Measurements from ENCODE around the gene SGSH.

DNA sequence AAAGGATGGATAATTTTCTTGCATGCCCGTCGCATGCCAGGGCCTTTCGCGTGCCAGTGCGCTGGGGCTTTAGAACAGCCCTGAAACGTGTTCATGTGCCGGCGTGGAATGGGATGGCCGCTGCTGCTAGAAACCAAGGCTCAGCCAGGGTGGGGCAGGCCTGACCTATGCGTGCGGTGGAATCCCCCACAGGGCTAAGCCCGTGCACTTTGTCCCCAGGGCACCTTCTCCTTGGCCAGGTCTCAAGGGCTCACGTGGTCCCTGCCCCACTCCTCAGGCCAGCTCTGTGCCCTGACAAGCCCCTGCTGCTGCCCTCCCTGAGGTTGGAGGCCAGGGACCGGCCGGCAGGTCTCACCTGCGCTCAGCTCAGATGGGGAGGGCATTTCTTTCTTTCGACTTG is 27.4 kb upstream of the SGSH start:
- TF ChIP-seq POLR2A (IDR thresholded peaks at IDR 0.05), result no peak
- TF ChIP-seq, protein P1, sequence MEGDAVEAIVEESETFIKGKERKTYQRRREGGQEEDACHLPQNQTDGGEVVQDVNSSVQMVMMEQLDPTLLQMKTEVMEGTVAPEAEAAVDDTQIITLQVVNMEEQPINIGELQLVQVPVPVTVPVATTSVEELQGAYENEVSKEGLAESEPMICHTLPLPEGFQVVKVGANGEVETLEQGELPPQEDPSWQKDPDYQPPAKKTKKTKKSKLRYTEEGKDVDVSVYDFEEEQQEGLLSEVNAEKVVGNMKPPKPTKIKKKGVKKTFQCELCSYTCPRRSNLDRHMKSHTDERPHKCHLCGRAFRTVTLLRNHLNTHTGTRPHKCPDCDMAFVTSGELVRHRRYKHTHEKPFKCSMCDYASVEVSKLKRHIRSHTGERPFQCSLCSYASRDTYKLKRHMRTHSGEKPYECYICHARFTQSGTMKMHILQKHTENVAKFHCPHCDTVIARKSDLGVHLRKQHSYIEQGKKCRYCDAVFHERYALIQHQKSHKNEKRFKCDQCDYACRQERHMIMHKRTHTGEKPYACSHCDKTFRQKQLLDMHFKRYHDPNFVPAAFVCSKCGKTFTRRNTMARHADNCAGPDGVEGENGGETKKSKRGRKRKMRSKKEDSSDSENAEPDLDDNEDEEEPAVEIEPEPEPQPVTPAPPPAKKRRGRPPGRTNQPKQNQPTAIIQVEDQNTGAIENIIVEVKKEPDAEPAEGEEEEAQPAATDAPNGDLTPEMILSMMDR (IDR thresholded peaks at IDR 0.05), result no peak

All from testis (tissue), 2 donors.